Gastroesophageal sphincter (tissue), 3 donors: ENCODE data around the gene ZBTB7C.

Source experiments
- EP300 ChIP-seq: sonication (generic); formaldehyde crosslinking; IDR thresholded peaks from one replicate; pipeline ENCODE4 v1.6.1; 2017; ENCODE audit warnings: antibody characterized with exemption, mild to moderate bottlenecking
- POLR2A ChIP-seq, 2 donors: fragments of 450-650 bp; IDR thresholded peaks; one replicate each; pipeline ENCODE4 v1.6.1; 2017; ENCODE audit warnings: antibody characterized with exemption in 2 of 2, mild to moderate bottlenecking in 2 of 2, moderate library complexity in 1 of 2
- POLR2AphosphoS5 ChIP-seq: sonication (generic); formaldehyde crosslinking; IDR thresholded peaks from one replicate; pipeline ENCODE4 v1.6.1; 2017; ENCODE audit warnings: antibody characterized with exemption
- TF ChIP-seq, protein P1 (sequence below), 4 experiments: fragments of 200-600 bp in 2 of 4; fragments of 450-650 bp in 2 of 4; sonication (generic) in 1 of 4; IDR thresholded peaks; one replicate each; pipeline ENCODE4 v1.5.1; 2017 to 2019; ENCODE audit warnings: antibody characterized with exemption in 4 of 4, mild to moderate bottlenecking in 2 of 4, moderate library complexity in 2 of 4

- TF ChIP-seq, protein P1, sequence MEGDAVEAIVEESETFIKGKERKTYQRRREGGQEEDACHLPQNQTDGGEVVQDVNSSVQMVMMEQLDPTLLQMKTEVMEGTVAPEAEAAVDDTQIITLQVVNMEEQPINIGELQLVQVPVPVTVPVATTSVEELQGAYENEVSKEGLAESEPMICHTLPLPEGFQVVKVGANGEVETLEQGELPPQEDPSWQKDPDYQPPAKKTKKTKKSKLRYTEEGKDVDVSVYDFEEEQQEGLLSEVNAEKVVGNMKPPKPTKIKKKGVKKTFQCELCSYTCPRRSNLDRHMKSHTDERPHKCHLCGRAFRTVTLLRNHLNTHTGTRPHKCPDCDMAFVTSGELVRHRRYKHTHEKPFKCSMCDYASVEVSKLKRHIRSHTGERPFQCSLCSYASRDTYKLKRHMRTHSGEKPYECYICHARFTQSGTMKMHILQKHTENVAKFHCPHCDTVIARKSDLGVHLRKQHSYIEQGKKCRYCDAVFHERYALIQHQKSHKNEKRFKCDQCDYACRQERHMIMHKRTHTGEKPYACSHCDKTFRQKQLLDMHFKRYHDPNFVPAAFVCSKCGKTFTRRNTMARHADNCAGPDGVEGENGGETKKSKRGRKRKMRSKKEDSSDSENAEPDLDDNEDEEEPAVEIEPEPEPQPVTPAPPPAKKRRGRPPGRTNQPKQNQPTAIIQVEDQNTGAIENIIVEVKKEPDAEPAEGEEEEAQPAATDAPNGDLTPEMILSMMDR (IDR thresholded peaks at IDR 0.05), result no peak
- peak; percentile 29 for TF ChIP-seq POLR2AphosphoS5
- TF ChIP-seq POLR2A (IDR thresholded peaks at IDR 0.05), result no peak
- no peak for TF ChIP-seq EP300
Measured at GRCh38 chr18:48342125-48342524, 67.1 kb downstream of the ZBTB7C start.
